GM21515 (cell line): ENCODE results near the gene TUBA3C.

Source experiments
- ATAC-seq: cut with Tn5 transposase; IDR thresholded peaks from one replicate; pipeline ENCODE4 v1.9.1; 2021; ENCODE audit not compliant: unreplicated experiment

Gene TUBA3C

GRCh38 chr13:19169496-19169895 is 12.1 kb downstream of the TUBA3C start:
- no peak for ATAC-seq

GRCh38 chr13:19161308-19161707 is 20.3 kb downstream of the TUBA3C start:
- ATAC-seq: no peak

- no peak for ATAC-seq
Observed at GRCh38 chr13:19159761-19160420, 21.7 kb downstream of the TUBA3C start.

GRCh38 chr13:19159181-19159580 is 22.4 kb downstream of the TUBA3C start:
- no peak for ATAC-seq

GRCh38 chr13:19158526-19159174 is 23.0 kb downstream of the TUBA3C start:
- no peak for ATAC-seq

GRCh38 chr13:19158006-19158405 is 23.6 kb downstream of the TUBA3C start:
- ATAC-seq: no peak

- ATAC-seq: no peak
Observed at GRCh38 chr13:19157461-19157860, 24.2 kb downstream of the TUBA3C start.

- no peak for ATAC-seq
Observed at GRCh38 chr13:19156013-19156825, 25.4 kb downstream of the TUBA3C start.

- no peak for ATAC-seq
Observed at GRCh38 chr13:19155321-19155861, 26.2 kb downstream of the TUBA3C start.

- ATAC-seq: no peak
Observed at GRCh38 chr13:19154843-19155242, 26.8 kb downstream of the TUBA3C start.

GRCh38 chr13:19153782-19154450 is 27.7 kb downstream of the TUBA3C start:
- no peak for ATAC-seq

GRCh38 chr13:19152403-19152802 is 29.2 kb downstream of the TUBA3C start:
- ATAC-seq: no peak

- no peak for ATAC-seq
Observed at GRCh38 chr13:19151581-19152263, 29.9 kb downstream of the TUBA3C start.

- no peak for ATAC-seq
Observed at GRCh38 chr13:19150712-19151228, 30.9 kb downstream of the TUBA3C start.

- no peak for ATAC-seq
Observed at GRCh38 chr13:19150226-19150625, 31.4 kb downstream of the TUBA3C start.

- no peak for ATAC-seq
Observed at GRCh38 chr13:19148561-19148960, 33.1 kb downstream of the TUBA3C start.
